GM12874 (cell line): ENCODE measurements around the gene TMEM52B.

Source experiments
- CTCF ChIP-seq: IDR thresholded peaks from 2 replicates; pipeline ENCODE4 v1.5.1; 2011; ENCODE audit warnings: low read depth, mild to moderate bottlenecking, control low read depth, low read length, moderate library complexity; ENCODE audit not compliant: insufficient read depth

TMEM52B gene

GRCh38 chr12:10171973-10172728 lies 6.7 kb upstream of the TMEM52B start, which contains the start of gene OLR1:
OLR1 (minus strand) TSS chr12:10172132; CDS start chr12:10172077, 55 bp downstream.
- TF ChIP-seq CTCF = no peak

- no peak for TF ChIP-seq CTCF
Observed at GRCh38 chr12:10174986-10175614, 3.7 kb upstream of the TMEM52B start.

GRCh38 chr12:10175846-10176636 lies 2.8 kb upstream of the TMEM52B start:
- no peak for TF ChIP-seq CTCF

GRCh38 chr12:10179776-10180181 lies 947 bp downstream of the TMEM52B start:
- TF ChIP-seq CTCF = no peak

GRCh38 chr12:10182354-10183049 lies 3.7 kb downstream of the TMEM52B start:
- TF ChIP-seq CTCF = no peak

- TF ChIP-seq CTCF = no peak
Observed at GRCh38 chr12:10184261-10184843, 5.5 kb downstream of the TMEM52B start.
